Measurements from ENCODE around the gene MCAM.

The MCAM gene

DNA sequence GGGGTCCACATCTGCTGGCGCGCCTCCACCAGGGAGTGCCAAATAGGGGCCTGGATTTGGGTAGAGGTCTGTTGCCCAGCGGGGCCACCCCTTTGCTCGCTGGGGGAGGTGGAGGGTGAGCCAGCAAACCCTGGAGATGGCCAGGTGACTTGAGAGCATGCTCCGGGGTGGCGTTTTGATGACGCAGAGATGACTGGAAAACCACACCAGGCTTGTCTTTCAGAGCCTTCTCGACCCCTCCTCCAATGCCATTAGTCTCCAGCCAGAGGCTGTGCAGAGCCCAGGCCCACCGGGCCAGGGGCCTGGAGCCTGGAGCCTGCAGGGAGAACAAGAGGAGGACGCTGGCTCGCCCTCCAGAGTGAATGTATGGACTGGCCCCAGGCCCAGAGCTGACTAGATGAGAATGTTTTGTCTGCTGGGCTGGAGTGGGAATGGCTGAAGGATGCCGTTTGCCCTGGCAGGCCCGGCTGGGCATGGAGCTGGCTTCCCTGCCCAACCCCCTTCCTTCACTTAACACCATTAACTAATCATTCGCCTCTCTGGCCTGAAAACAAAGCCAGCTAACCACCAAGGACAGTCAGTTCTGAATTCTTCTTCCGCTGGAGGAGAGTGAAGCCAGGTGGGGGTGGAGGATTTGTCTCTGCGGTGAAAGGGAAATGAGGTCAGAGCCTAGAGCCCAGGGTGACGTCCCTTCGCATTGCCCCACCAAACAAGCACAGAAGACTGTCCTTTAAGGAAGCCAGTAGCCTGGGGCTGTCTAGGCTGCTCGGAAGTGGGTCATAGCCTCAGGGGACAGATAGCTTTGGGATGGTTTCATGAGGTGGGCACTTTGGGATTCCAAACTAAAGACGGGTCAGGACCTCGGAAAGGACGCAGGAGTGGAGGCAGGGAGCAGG lies 1.6 kb upstream of the MCAM start:
- Histone ChIP-seq H3K4me1 (peaks cover 16% of the 10 kb centered on the region), H3K36me3 (no peaks in the 10 kb centered on the region), H3K9me3 (no peaks in the 10 kb centered on the region), H3K4me3 (ENCODE audit: low read depth, low read length) (no peak overlapping the region), H3K27me3 (no peaks in the 10 kb centered on the region)
- TF ChIP-seq, protein P1, sequence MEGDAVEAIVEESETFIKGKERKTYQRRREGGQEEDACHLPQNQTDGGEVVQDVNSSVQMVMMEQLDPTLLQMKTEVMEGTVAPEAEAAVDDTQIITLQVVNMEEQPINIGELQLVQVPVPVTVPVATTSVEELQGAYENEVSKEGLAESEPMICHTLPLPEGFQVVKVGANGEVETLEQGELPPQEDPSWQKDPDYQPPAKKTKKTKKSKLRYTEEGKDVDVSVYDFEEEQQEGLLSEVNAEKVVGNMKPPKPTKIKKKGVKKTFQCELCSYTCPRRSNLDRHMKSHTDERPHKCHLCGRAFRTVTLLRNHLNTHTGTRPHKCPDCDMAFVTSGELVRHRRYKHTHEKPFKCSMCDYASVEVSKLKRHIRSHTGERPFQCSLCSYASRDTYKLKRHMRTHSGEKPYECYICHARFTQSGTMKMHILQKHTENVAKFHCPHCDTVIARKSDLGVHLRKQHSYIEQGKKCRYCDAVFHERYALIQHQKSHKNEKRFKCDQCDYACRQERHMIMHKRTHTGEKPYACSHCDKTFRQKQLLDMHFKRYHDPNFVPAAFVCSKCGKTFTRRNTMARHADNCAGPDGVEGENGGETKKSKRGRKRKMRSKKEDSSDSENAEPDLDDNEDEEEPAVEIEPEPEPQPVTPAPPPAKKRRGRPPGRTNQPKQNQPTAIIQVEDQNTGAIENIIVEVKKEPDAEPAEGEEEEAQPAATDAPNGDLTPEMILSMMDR (IDR thresholded peaks at IDR 0.05; ENCODE audit: low read depth, low read length): no peak
- DNase-seq: peak; percentile 43

DNA sequence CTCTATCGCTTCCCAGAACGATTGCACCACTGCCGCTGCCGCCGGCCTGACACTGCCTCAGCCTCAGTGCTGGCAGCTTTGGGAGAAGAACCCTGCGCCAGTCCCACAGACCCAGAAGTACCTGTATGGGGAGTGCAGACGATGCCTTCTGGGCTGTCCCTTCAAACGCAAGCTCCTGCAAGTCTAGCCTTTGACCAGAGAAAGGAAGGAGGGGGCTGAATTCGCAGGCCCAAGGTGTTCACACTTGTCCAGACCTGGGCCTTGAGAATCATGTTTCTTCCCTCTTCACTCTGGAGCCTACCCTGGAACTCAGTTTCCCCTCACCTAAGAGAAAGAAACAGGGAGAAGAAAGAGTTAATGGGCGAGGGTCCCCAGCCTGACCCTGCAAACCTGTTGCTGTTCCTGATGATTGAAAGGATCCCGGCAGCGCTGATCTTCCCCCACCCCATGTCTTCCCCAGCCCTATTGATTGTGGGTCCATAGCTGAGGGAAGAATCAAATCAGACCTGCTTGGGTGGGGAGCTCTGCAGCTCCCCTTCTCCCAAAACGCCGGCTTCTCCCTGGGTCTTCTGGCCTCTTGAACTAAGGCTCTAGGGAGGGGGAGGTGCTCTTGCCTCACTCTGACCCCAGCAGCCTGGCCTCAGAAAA lies 786 bp upstream of the MCAM start:
- Histone ChIP-seq H3K27me3 (no peaks in the 10 kb centered on the region), H3K4me1 (peaks cover 16% of the 10 kb centered on the region), H3K4me3 (ENCODE audit: low read depth, low read length) (peak overlapping the region; percentile 72), H3K9me3 (no peaks in the 10 kb centered on the region), H3K36me3 (no peaks in the 10 kb centered on the region)
- no peak for DNase-seq
- TF ChIP-seq, protein P1 (IDR thresholded peaks at IDR 0.05; ENCODE audit: low read depth, low read length): no peak

DNA sequence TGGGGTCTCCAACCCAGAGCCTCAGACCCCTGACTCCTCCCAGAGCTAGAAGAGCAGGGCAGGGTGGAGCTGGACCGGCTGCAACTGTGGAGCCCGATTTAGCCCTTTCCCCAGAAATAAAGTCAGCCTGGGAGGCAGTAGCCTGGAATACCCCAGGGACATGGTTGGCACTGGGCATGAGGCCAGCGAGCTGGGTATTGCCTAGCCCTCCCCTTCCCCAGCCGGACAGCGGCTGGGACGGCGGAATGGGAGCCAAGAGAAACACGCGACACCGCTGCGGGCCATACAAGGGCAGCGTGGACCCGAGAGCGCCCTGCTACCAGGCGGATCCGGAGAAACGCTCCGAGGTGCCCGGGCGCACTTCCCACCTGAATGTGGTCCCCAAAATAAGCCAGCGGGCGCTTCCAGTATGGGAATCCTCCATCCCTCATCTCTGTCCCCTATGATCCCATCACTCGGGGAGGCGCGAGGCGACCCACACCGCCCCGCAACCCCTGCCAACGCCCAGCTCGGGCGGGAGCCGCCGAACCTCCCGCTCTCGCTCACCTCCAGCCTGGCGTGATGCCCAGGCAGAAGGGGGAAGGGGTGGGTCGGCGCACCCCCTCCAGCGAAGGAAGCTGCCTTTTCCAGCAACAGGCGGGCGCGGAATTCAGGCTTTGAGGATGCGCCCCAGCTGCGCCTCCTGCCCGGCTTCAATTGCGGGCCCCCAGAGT lies 758 bp downstream of the MCAM start:
- Histone ChIP-seq H3K9me3 (no peaks in the 10 kb centered on the region), H3K4me1 (peaks cover 16% of the 10 kb centered on the region), H3K36me3 (no peaks in the 10 kb centered on the region), H3K27me3 (no peaks in the 10 kb centered on the region), H3K4me3 (ENCODE audit: low read depth, low read length) (peak overlapping the region; percentile 72)
- DNase-seq: peak; percentile 74
- TF ChIP-seq, protein P1 (IDR thresholded peaks at IDR 0.05; ENCODE audit: low read depth, low read length): no peak

- no peaks in the 10 kb centered on the region for H3K27me3 ChIP-seq
- no peak for DNase-seq
- TF ChIP-seq, protein P1 (IDR thresholded peaks at IDR 0.05; ENCODE audit: low read depth, low read length): no peak
- peak overlapping the region; percentile 72 for H3K4me3 ChIP-seq (ENCODE audit: low read depth, low read length)
- peaks cover 16% of the 10 kb centered on the region for H3K4me1 ChIP-seq
- no peaks in the 10 kb centered on the region for H3K9me3 ChIP-seq
- H3K36me3 ChIP-seq: no peaks in the 10 kb centered on the region; the same call in 1 of the 2 replicates
These were observed 1.6 kb downstream of the MCAM start for GRCh38 chr11:119315131-119316015.

DNA sequence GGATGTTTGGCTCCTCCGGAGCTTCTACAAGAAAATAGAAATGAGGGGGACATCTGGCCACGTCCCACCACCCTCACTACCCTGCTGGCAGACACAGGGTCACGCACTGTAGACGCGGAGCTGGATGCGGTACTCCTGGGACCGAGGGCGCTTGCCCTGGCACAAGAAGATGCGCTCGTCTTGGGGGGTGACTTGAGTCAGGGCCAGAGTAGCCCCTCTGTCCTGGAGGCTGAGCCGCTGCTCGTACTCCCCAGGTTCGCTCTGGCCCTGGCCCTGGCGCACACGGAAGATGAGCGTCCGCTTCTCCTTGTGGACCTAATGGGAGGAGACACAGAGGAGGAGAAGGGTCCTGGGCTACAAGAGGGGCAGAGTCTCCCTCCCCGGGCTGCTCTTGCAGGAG lies 2.2 kb downstream of the MCAM start:
- H3K4me3 ChIP-seq (ENCODE audit: low read depth, low read length): no peak overlapping the region

More for the DNA sequence above, 2.2 kb downstream of the MCAM start:
- Histone ChIP-seq H3K36me3 (peaks cover 4% of the 10 kb centered on the region; the same call in 1 of the 2 replicates), H3K4me1 (peaks cover 16% of the 10 kb centered on the region), H3K27me3 (no peaks in the 10 kb centered on the region), H3K9me3 (no peaks in the 10 kb centered on the region)
- TF ChIP-seq, protein P1 (IDR thresholded peaks at IDR 0.05; ENCODE audit: low read depth, low read length): no peak
- DNase-seq: no peak
